KMS-11 (cell line): ENCODE data around the gene PDGFA.

Experiments used
- H2AFZ ChIP-seq: fragments of 200-600 bp; sonication (generic); 2 replicates; pipeline ENCODE4 v1.6.1; 2016; ENCODE audit warnings: antibody characterized with exemption, mixed run types, low read depth
- H3K27ac ChIP-seq: fragments of 200-600 bp; sonication (generic); 2 replicates; pipeline ENCODE4 v1.6.1; 2016; ENCODE audit warnings: mild to moderate bottlenecking, mixed run types
- H3K27me3 ChIP-seq: fragments of 200-600 bp; sonication (generic); 2 replicates; pipeline ENCODE4 v1.6.1; 2017; ENCODE audit warnings: mild to moderate bottlenecking, low read depth, mixed run types, moderate library complexity; ENCODE audit not compliant: insufficient read depth
- H3K36me3 ChIP-seq: fragments of 200-600 bp; sonication (generic); 2 replicates; pipeline ENCODE4 v1.6.1; 2017; ENCODE audit warnings: mild to moderate bottlenecking, mixed run types; ENCODE audit not compliant: insufficient read depth
- H3K4me1 ChIP-seq: fragments of 200-600 bp; sonication (generic); 2 replicates; pipeline ENCODE4 v1.6.1; 2016; ENCODE audit warnings: mild to moderate bottlenecking, low read depth, mixed run types; ENCODE audit not compliant: poor library complexity, severe bottlenecking
- H3K4me2 ChIP-seq: fragments of 200-600 bp; sonication (generic); 2 replicates; pipeline ENCODE4 v1.7.0; 2016; ENCODE audit warnings: mild to moderate bottlenecking, mixed run types
- H3K4me3 ChIP-seq: fragments of 200-600 bp; sonication (generic); IDR thresholded peaks from 2 replicates; pipeline ENCODE4 v1.6.1; 2017; ENCODE audit warnings: low read depth, low read length, mixed read lengths; ENCODE audit not compliant: insufficient read depth
- H3K79me2 ChIP-seq: fragments of 200-600 bp; sonication (generic); 2 replicates; pipeline ENCODE4 v1.6.1; 2016; ENCODE audit warnings: low read depth, mixed run types; ENCODE audit not compliant: insufficient read depth
- H3K9ac ChIP-seq: fragments of 200-600 bp; sonication (generic); 2 replicates; pipeline ENCODE4 v1.6.1; 2016; ENCODE audit warnings: mild to moderate bottlenecking, mixed run types
- H4K20me1 ChIP-seq: fragments of 200-600 bp; sonication (generic); 2 replicates; pipeline ENCODE4 v1.6.1; 2016; ENCODE audit warnings: mild to moderate bottlenecking, mixed run types; ENCODE audit not compliant: insufficient read depth
- TF ChIP-seq, protein P1 (sequence below): fragments of 200-600 bp; sonication (generic); conservative IDR thresholded peaks from 2 replicates; pipeline ENCODE4 v1.6.1; 2017; ENCODE audit warnings: low read depth, mild to moderate bottlenecking, antibody characterized with exemption, low read length, moderate library complexity, mixed read lengths

Gene PDGFA

GRCh38 chr7:455110-455928 lies 64.3 kb downstream of the PDGFA start:
- H3K36me3 ChIP-seq = no peaks in the 10 kb centered on the region
- H4K20me1 ChIP-seq = no peaks in the 10 kb centered on the region
- peaks cover 10% of the 10 kb centered on the region; the same call in 1 of the 2 replicates for H3K27me3 ChIP-seq
- no peak overlapping the region for H3K4me2 ChIP-seq
- H2AFZ ChIP-seq = no peak overlapping the region
- TF ChIP-seq, protein P1, sequence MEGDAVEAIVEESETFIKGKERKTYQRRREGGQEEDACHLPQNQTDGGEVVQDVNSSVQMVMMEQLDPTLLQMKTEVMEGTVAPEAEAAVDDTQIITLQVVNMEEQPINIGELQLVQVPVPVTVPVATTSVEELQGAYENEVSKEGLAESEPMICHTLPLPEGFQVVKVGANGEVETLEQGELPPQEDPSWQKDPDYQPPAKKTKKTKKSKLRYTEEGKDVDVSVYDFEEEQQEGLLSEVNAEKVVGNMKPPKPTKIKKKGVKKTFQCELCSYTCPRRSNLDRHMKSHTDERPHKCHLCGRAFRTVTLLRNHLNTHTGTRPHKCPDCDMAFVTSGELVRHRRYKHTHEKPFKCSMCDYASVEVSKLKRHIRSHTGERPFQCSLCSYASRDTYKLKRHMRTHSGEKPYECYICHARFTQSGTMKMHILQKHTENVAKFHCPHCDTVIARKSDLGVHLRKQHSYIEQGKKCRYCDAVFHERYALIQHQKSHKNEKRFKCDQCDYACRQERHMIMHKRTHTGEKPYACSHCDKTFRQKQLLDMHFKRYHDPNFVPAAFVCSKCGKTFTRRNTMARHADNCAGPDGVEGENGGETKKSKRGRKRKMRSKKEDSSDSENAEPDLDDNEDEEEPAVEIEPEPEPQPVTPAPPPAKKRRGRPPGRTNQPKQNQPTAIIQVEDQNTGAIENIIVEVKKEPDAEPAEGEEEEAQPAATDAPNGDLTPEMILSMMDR = no peak
- no peaks in the 10 kb centered on the region for H3K4me1 ChIP-seq
- no peak overlapping the region for H3K27ac ChIP-seq
- no peak overlapping the region for H3K4me3 ChIP-seq
- no peaks in the 10 kb centered on the region for H3K79me2 ChIP-seq
- no peak overlapping the region for H3K9ac ChIP-seq

- H3K79me2 ChIP-seq = no peaks in the 10 kb centered on the region
- peaks cover 12% of the 10 kb centered on the region; the same call in 1 of the 2 replicates for H3K27me3 ChIP-seq
- no peak overlapping the region for H2AFZ ChIP-seq
- TF ChIP-seq, protein P1 = no peak
- no peak overlapping the region for H3K4me3 ChIP-seq
- no peak overlapping the region for H3K4me2 ChIP-seq
- no peaks in the 10 kb centered on the region for H3K4me1 ChIP-seq
- H3K27ac ChIP-seq = no peak overlapping the region
- no peaks in the 10 kb centered on the region for H4K20me1 ChIP-seq
- no peaks in the 10 kb centered on the region for H3K36me3 ChIP-seq
- H3K9ac ChIP-seq = no peak overlapping the region
Measured at GRCh38 chr7:454356-455109, 65.1 kb downstream of the PDGFA start.

DNA sequence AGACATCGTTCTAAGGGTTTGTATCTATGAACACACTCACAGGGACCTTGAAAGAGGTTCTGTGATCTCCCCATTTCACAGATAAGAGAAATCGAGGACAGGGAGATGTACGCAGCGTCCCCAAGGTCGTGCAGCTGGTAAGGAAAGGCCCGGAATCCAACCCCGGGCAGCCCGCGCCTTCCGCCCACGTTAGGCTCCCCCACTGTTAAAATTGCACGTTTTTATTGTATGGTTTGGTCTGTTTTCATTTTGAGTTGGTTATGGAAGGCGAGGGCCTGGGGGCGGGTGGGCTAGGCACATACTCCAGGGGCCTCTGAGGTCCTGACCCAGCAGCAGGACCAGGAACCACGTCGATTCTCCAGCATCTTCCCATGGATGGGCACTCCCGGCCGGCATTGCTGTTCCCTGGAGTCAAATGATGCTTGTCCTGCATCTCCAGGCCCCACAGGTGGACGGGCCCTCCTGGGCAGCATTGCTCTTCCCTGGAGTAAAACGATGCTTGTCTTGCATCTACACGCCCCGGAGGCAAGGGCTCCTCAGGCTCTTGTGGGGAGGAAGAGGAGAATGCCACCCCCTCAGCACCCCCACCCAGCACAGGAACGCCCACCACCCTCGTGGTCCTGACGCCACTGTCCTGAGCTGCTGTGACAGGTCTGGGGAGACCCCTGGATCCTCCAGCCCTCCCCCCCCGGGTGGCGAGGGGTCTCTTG lies 65.9 kb downstream of the PDGFA start:
- no peaks in the 10 kb centered on the region for H3K4me1 ChIP-seq
- peaks cover 18% of the 10 kb centered on the region for H3K27me3 ChIP-seq

DNA sequence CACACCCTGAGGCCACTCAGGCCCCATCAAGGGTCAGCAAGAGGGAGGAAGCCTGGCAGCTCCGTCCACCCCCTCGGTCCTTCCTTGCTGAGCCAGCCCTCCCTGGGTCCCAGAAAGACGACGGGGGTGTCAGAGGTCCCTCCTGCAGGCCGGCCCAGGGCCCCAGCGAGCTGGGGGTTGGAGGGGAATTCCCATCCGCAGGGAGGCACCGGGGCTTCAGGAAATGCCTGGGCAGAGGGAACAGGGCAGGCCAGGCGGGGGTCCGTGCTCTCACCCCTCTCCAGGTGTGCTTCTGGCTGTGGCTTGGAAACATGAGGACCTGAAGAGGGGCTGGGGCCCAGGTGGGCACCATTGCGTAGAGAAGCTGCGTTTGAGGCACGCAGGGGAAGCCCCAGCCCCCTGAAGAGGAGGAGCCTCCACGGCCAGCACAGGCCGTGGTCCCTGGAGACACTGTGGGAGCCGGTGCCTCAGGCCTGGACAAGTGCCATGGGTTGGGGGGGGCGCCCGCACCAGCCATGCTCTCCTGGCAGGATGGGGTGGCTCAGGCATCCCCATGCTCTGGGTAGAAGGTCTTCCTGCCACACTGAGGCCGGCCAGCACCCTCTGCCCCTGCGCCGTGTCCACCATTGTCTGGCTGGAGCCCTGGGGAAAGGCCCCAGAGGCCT lies 66.7 kb downstream of the PDGFA start:
- H3K9ac ChIP-seq = no peak overlapping the region

More for the DNA sequence above, 65.9 kb downstream of the PDGFA start:
- Histone ChIP-seq H2AFZ (no peak overlapping the region), H3K79me2 (no peaks in the 10 kb centered on the region), H3K9ac (no peak overlapping the region), H3K27ac (no peak overlapping the region), H3K4me3 (no peak overlapping the region), H4K20me1 (no peaks in the 10 kb centered on the region), H3K36me3 (no peaks in the 10 kb centered on the region), H3K4me2 (no peak overlapping the region)
- TF ChIP-seq, protein P1 = no peak

More for the DNA sequence above, 66.7 kb downstream of the PDGFA start:
- peaks cover 26% of the 10 kb centered on the region for H3K27me3 ChIP-seq
- no peak overlapping the region for H3K4me3 ChIP-seq
- H3K79me2 ChIP-seq = no peaks in the 10 kb centered on the region
- no peaks in the 10 kb centered on the region for H4K20me1 ChIP-seq
- H3K4me1 ChIP-seq = no peaks in the 10 kb centered on the region
- H3K4me2 ChIP-seq = no peak overlapping the region
- H3K36me3 ChIP-seq = no peaks in the 10 kb centered on the region
- H2AFZ ChIP-seq = no peak overlapping the region
- no peak overlapping the region for H3K27ac ChIP-seq
- TF ChIP-seq, protein P1 = no peak
